Stimulated activated CD4-positive, alpha-beta T cell treated with anti-CD3 and anti-CD28 coated beads, Interleukin-4, amount 100 ng/mL, for 1 hour (primary cell): ENCODE data around the gene CACNA1B.
"Not testable (repeated sequence)": the region's sequence is repeated elsewhere in the genome, so short reads cannot be mapped to it uniquely, and the experiment has no call there.

Experiments
- DNase-seq: peaks from one replicate; pipeline ENCODE4 v3.0.0-alpha.2; 2020

CACNA1B gene

DNA sequence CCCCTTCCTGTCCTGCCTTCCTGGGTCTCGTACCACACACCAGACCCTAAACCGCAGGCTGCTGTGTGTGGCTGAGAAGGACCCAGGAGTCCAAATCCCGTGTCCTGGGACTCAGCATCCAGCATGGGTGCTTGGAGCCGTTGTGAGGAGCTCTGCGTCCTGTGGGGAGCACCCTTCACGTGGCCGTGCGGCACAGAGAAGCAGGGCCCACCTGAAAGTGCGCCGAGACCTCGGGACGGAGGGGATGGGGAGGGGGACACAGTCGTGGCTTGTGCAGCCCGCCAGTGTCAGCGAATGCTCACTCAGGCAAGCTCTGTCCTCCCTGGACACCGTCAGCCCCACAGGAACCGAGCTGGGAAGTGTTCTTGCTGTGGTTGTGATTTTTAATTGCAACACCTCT lies 244.6 kb downstream of the CACNA1B start:
- no peak for DNase-seq

DNA sequence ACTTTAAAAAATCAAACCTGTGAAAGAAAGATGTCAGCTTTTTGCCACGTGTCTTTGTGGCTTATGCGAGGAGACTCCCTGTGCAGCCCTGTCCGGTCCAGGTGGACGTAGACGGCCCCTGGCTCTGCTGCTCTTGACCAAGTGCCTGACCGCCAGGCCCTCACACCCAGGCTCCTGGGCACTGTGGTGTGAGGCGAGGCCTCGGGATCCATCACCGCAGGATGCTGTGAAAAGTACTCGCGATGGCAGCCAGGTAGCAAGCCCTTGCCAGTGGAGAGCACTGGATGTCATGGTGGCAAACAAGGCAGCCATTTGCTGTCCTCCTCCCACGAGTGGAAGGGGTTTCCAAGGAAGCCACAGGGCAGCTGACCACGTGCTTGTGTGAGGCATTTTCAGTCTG lies 245.1 kb downstream of the CACNA1B start:
- no peak for DNase-seq

DNA sequence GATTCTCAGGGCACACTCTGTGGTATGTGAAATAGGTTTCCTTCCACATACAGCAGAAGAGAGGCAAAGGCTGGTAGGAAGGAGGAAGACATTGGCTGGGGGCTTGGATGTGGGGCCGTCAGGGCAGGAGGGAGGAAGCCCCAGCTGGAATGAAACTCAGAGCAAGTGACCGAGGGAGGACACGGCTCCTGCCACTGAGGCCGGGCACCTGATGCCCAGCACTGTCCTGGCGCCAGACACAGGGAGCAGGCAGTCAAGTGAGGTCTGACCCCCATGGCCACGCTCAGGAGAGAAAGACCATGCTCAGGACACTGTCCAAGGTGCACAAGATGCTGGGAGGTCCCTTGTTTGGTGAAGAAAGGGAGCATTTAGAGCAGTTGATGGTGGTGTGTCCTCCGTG lies 245.5 kb downstream of the CACNA1B start:
- no peak for DNase-seq

DNA sequence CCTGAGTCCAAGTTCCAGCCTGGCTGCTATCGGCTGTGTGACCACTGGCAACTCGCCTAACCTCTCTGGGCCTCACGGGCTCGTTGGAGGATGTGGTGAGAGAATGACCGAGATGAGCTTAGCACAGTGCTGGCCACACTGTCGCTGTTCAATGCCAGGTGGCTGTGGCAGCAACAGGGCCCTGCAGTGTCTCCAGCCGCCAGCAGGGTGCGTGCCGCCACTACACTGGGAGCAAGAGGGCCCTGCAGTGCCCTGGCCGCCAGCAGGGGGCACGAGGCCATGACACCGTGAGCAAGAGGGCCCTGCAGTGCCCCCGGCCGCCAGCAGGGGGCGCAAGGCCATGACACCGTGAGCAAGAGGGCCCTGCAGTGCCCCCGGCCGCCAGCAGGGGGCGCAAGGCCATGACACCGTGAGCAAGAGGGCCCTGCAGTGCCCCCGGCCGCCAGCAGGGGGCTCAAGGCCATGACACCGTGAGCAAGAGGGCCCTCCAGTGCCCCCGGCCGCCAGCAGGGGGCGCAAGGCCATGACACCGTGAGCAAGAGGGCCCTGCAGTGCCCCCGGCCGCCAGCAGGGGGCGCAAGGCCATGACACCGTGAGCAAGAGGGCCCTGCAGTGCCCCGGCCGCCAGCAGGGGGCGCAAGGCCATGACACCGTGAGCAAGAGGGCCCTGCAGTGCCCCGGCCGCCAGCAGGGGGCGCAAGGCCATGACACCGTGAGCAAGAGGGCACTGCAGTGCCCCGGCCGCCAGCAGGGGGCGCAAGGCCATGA lies 248.7 kb downstream of the CACNA1B start:
- peak; percentile 31 for DNase-seq

DNA sequence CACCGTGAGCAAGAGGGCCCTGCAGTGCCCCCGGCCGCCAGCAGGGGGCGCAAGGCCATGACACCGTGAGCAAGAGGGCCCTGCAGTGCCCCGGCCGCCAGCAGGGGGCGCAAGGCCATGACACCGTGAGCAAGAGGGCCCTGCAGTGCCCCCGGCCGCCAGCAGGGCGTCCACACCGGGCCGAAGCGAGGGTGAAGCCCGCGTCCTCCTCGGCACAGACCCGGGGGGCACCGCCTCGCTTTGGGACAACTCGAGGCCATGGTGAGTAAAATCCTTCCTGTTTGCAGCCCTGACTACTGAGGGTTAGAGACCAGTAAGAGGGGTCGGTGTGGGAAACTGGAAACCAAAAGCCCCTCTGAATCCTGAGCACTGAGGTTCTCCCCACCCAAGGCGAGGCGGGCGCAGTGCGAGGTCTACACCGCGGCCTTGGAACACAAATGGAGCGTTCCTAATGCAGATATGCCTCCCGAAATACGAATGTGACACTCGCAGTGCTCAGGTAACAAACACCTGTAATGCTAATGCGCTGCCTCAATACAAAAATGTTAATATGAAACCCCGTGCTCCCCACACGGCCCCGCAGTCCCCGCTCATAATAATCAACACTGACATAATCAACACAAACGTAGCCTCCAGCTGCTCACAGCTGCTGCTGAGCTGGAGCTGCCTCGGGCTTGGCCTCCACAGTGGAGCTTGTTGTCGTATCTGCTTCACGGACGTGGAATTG lies 249.4 kb downstream of the CACNA1B start:
- not testable (repeated sequence) for DNase-seq

DNA sequence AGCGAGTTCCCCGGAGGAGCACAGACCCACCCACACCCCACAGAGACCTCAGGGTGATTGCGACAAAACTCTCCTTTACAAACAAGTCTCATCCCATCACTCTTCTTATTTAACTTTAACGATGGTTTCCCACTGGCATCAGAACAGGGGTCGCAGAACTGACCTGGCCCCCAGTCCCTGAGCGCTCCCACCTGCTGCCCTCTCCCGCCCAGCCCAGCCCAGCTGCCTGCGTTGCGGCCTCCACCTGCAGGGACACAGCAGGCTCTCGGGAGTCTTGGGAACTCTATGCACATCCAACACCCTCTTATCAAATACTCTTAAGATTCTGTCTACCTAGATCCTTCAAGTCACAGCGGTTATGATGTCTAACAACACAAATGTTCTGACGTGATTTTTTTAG lies 250.4 kb downstream of the CACNA1B start:
- not testable (repeated sequence) for DNase-seq

DNA sequence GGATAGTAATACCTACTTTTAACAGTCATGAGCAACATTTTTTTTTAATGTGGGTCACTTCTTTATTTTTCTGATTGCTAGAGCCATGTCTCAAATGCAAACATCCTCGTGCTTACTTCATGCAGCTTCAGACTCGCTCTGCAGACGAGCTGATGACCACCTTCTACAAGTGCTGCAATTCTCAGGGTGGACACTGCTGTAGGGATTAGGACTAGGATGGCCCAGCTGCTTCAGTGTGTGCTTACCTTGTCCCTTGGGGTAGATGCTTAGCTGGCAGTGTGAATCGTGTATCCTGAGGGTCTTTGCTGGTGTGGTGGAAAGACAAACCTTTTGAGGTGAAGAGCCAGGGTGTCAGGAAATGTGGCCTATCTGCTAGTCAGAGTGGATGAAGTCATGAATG lies 251.7 kb downstream of the CACNA1B start:
- not testable (repeated sequence) for DNase-seq

DNA sequence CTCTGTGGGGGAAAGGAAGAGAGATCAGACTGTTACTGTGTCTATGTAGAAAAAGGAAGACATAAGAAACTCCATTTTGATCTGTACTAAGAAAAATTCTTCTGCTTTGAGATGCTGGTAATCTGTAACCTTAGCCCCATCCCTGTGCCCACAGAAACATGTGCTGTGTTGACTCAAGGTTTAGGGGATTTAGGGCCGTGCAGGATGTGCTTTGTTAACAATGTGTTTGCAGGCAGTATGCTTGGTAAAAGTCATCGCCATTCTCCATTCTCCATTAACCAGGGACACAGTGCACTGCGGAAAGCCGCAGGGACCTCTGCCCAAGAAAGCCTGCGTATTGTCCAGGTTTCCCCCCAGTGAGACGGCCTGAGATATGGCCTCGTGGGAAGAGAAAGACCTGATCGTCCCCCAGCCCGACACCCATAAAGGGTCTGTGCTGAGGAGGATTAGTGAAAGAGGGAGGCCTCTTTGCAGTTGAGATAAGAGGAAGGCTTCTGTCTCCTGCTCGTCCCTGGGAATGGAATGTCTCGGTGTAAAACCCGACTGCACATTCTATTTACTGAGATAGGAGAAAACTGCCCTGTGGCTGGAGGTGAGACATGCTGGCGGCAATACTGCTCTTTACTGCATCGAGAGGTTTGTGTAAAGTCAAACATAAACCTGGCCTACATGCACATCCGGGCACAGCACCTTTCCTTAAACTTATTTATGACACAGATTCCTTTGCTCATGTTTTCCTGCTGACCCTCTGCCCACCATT lies 255.5 kb downstream of the CACNA1B start:
- not testable (repeated sequence) for DNase-seq

DNA sequence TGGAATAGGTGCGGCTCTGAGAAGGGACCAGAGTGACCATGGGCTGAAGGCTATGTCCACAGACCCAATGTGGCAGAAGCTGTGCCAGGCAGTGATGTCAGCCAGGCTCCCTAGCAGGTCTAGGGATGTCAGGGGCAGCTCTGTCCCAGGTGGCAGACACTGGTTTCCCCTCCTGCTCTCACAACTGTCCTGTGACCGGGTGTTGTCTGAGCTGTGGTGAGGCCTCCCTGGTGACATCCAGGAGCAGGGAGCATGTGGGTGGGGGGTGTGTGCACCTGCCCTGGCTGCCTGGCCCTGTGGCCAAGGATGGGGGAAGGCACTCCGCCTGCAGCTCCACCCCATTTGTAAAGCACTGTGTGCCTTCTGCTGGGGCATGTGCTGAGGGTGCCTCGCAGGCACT lies 257.0 kb downstream of the CACNA1B start:
- DNase-seq: not testable (repeated sequence)

DNA sequence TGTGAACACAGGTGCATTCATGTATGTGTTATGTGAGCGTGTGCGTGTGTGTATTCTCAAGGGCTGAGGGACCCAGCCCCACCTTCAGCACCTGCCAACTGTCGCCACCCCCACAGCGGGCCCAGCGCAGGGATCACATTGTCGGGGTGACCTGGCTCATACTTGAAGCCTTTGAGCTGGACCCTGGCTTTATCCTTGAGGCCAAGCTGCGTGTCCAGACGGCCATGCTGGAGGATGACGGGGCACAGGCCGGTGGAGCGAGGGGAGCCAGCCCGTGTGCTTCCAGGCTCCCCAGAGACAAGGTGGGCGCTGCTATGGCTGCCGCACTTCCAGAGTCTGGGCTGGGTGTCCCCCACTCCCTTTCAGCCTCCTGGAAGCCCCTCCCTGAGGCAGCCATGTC lies 261.5 kb downstream of the CACNA1B start:
- DNase-seq: not testable (repeated sequence)

DNA sequence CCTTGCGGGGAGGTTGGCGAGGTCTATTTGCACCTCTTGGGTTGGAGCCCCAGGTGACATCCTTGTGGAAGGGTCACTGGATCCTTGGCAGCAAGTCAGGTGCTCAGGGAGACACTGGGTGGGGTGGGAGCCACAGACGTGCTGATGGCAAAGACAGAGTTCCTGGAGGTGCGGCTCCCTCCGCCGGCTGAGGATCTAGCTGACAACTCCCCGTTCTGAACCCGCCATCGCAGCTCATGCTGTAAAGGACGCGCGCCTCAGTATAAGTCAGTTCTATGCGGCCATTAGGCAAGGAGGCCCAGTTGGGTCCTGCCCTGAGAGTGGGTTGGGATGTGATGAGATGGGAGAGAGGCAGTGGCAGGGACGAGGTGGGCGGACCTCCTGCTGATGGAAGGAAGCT lies 263.4 kb downstream of the CACNA1B start:
- not testable (repeated sequence) for DNase-seq

DNA sequence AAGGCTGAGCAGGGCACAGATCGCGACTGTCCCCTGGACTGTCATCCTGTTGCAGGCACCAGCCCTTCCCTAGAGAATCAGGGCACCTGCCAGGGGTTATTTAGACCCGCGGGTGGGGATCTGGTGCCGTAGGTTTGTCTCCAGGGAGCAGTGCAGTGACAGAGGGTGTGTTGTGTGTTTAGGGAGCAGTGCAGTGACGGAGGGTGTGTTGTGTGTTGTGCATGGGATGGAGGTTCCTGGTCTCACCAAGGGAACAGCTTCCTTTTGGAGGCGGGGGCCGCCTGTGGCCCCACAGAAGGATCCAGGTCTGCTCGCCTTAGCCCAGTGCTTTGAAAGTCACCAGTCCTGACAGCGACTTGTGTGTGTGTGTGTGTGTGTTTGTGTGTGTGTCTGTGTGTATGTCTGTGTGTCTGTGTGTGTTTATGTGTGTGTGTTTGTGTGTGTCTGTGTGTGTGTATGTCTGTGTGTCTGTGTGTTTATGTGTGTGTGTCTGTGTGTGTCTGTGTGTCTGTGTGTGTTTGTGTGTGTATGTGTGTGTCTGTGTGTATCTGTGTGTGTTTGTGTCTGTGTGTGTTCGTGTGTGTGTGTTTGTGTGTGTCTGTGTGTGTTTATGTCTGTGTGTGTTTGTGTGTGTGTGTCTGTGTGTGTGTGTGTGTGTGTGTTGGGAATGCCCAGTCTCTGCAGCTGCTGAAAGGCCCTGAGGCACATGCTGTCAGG lies 265.1 kb downstream of the CACNA1B start:
- DNase-seq: not testable (repeated sequence)

DNA sequence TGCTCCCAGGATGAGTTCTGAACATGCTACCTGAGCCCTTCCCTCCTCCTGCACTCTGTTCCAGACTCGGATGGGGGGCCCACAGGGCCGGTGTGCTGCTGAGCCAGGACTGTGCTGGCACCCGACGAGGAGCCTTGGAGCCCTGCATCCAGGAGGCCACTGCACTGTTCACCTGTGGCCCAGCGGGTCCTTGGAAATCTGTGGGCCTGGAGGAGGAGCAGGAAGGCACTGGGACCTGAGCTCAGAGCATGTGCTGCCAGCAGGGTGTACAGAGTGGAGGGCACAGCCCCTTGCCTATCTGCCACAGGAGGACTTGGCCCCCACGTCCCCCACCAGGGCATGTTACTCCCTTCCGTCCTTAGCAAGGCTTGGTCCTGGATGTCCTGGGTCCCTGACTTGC lies 265.9 kb downstream of the CACNA1B start:
- DNase-seq: not testable (repeated sequence)

DNA sequence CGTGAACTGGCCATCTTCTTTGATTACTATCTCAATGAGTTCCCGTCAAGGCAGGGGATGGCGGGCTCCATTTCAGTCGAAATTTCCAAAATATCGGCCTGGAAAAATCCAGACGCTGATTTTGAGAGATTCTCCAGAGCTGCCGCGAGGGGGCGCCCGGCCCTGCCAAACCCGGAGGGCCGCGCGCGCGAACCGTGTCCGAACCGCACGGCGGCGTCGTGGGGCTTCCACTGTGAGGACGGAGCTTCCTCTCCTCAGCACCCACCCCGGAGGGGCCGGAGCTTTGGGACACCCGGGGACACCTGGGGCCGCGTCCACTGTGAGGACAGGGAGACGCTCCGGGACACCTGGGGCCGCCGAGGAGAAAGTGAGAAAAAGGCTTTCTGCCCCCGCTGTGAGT lies 270.0 kb downstream of the CACNA1B start:
- DNase-seq: peak; percentile 52

DNA sequence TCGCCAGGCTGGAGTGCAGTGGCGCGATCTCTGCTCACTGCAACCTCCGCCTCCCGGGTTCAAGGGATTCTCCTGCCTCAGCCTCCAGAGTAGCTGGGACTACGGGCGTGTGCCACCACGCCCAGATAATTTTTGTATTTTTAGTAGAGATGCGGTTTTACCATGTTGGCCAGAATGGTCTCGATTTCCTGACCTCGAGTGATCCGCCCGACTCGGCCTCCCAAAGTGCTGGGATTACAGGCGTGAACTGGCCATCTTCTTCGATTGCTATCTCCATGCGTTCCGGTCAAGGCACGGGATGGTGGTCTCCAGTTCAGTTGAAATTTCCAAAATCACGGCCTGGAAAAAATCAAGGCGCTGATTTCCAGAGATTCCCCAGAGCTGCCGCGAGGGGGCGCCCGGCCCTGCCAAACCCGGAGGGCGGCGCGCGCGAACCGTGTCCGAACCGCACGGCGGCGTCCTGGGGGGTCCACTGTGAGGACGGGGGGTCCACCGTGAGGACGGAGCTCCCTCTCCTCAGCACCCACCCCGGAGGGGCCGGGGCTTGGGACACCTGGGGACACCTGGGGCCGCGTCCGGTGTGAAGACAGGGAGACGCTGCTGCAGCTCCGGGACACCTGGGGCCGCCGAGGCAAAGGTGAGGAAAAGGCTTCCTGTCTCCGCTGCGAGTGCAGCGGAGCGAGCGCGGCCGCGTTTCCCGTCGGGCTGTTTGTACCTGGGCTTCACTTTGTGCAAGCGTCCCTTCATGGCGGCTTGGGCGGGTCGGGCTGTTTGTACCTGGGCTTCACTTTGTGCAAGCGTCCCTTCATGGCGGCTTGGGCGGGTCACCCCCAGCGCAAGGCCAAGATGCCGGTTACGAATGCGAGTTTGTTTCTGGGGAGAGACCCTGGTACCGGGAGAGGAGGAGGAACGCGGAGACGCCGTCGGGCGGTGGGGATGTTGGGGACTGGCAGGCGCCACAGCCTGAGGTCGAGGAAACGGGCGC lies 272.4 kb downstream of the CACNA1B start:
- DNase-seq: peak; percentile 30

DNA sequence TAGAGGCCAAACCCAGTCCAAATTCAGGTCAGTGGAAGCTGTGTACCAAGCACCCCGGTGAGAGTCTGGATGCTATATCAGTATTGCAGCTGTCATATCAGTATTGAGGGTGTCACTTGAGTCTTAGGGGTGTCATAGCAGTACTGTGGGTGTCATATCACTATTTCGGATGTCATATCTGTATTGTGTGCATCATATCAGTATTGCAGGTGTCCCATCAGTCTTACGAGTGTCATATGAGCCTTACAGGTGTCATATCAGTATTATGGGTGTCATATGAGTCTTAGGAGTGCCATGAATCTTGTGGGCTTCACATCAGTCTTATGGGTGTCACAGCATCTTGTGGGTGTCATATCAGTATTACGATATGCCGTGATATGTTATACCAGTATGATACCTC lies 278.2 kb downstream of the CACNA1B start:
- DNase-seq: not testable (repeated sequence)

DNA sequence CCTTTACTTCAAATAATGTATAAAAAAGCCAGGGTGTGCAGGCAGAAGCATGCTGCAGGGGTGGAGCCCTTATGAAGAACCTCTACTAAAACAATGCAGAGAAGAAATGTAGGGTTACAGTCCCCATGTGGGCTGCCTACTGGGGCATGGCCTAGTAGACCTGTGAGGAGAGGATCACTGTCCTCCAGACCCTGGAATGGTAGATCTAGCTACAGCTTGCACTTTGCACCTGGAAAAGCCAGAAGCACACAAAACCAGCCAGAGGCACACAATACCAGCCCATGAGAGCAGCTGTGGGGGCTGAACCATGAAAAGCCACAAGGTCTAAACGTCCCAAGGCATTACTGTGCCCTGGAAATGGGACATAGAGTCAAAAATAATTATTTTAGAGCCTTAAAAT lies 289.2 kb downstream of the CACNA1B start:
- DNase-seq: not testable (repeated sequence)
